22Rv1 (cell line): Measurements from ENCODE around the gene ATOH1.

Source experiments
- CTCF ChIP-seq: fragments of 450-650 bp; IDR thresholded peaks from 2 replicates; pipeline ENCODE4 v1.5.1; 2017; ENCODE audit warnings: mild to moderate bottlenecking
- ZFX ChIP-seq: fragments of 450-650 bp; IDR thresholded peaks from 2 replicates; pipeline ENCODE4 v1.6.1; 2017; ENCODE audit warnings: antibody characterized with exemption, borderline replicate concordance

DNA sequence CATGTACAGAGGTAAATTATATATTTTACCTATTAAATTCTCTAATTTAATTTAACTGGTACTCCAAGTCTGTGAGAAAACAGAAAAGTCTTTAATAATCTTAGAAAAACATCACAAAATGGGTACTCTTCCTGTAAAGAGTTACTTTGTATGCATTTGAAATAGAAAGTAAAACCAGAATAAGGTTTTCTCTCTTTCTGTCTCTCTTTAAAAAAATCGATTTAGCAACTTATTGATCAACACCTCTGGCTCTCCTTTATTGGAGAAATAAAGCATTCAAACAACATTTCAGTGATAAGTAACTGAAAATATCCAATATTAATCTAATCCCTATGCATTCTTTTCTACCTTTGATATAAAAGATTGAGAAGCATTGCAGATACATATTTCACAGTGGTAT is 27.4 kb downstream of the ATOH1 start:
- TF ChIP-seq CTCF = no peak
- TF ChIP-seq ZFX = no peak
